Esophagus squamous epithelium (tissue), 4 donors: Measurements from ENCODE around the gene KCNMA1.

ENCODE experiments used
- CTCF ChIP-seq, 6 experiments: fragments of 450-650 bp in 4 of 6; fragments of 200-600 bp in 2 of 6; sonication (generic) in 2 of 6; IDR thresholded peaks; one replicate each; pipeline ENCODE4 v1.5.1; 2016 to 2019; ENCODE audit warnings: antibody characterized with exemption in 6 of 6, mild to moderate bottlenecking in 4 of 6, moderate library complexity in 4 of 6
- POLR2A ChIP-seq, 4 donors: fragments of 450-650 bp; IDR thresholded peaks; one replicate each; pipeline ENCODE4 v1.6.1; 2017; ENCODE audit warnings: antibody characterized with exemption in 4 of 4, mild to moderate bottlenecking in 4 of 4, moderate library complexity in 3 of 4

- TF ChIP-seq CTCF (IDR thresholded peaks at IDR 0.05) (no peak), POLR2A (IDR thresholded peaks at IDR 0.05) (no peak)
Observed at GRCh38 chr10:77034240-77034639, 603.4 kb downstream of the KCNMA1 start.
